Breast epithelium (tissue), 3 donors: ENCODE results near the gene LRRC4C.

ENCODE experiments used
- CTCF ChIP-seq, 3 donors: fragments of 450-650 bp; IDR thresholded peaks; one replicate each; pipeline ENCODE4 v1.5.1; 2016 to 2017; ENCODE audit warnings: antibody characterized with exemption in 3 of 3, mild to moderate bottlenecking in 3 of 3, moderate library complexity in 3 of 3
- POLR2A ChIP-seq: fragments of 450-650 bp; IDR thresholded peaks from one replicate; pipeline ENCODE4 v1.6.1; 2016; ENCODE audit warnings: antibody characterized with exemption, mild to moderate bottlenecking, moderate library complexity
- POLR2AphosphoS5 ChIP-seq, 3 donors: sonication (generic); formaldehyde crosslinking; IDR thresholded peaks; one replicate each; pipeline ENCODE4 v1.6.1; 2017; ENCODE audit warnings: antibody characterized with exemption in 3 of 3

GRCh38 chr11:41323446-41323845 lies 136.0 kb downstream of the LRRC4C start:
- TF ChIP-seq POLR2A = no peak
- TF ChIP-seq CTCF (IDR thresholded peaks at IDR 0.05) = no peak
- TF ChIP-seq POLR2AphosphoS5 (IDR thresholded peaks at IDR 0.05) = no peak
